Stomach smooth muscle (tissue), 2 donors: ENCODE results near the gene ICA1.

Experiments
- H3K27ac ChIP-seq: one replicate; pipeline ENCODE4 v1.7.0; 2013; ENCODE audit warnings: mild to moderate bottlenecking, low read length, inconsistent platforms
- H3K27me3 ChIP-seq, 2 donors: one replicate each; pipeline ENCODE4 v1.7.0; 2013; ENCODE audit warnings: low read length in 2 of 2; ENCODE audit not compliant: insufficient read depth in 2 of 2, control insufficient read depth in 1 of 2
- H3K36me3 ChIP-seq, 2 donors: one replicate each; pipeline ENCODE4 v1.7.0; 2013; ENCODE audit warnings: low read length in 2 of 2; ENCODE audit not compliant: control insufficient read depth in 2 of 2, insufficient read depth in 2 of 2
- H3K4me1 ChIP-seq: one replicate; pipeline ENCODE4 v1.7.0; 2013; ENCODE audit warnings: low read length; ENCODE audit not compliant: control insufficient read depth, insufficient read depth
- H3K4me3 ChIP-seq, 2 donors: one replicate each; pipeline ENCODE4 v1.7.0; 2013; ENCODE audit warnings: low read length in 2 of 2
- H3K9ac ChIP-seq, 2 donors: one replicate each; pipeline ENCODE4 v1.7.0; 2013; ENCODE audit warnings: low read length in 2 of 2, mild to moderate bottlenecking in 1 of 2
- H3K9me3 ChIP-seq, 2 donors: one replicate each; pipeline ENCODE4 v1.7.0; 2013; ENCODE audit warnings: low read length in 2 of 2; ENCODE audit not compliant: control insufficient read depth in 2 of 2
- donor health status: healthy.
- donor health status: Pancreatic carcinoma.

The ICA1 gene

DNA sequence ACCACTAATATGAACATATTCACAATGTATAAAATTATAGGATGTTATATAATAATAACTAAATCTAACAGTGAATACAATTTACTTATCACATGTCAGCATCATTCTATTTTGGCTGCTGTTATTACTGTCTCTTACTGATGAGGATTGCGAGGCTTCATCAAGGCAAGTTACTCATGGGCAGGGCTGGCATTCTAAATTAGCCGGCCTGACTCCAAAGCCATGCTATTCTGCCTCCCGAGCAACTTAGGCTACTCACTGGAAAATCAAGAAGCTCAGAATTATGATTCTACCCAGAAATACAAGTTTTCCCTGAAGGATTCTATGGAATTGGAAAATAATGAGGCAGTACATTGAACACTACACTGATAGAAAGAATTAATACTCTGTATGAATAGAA, 101.7 kb downstream of the ICA1 start:
- H3K9ac ChIP-seq, result no peak overlapping the region
- H3K27me3 ChIP-seq, result no peaks in the 10 kb centered on the region
- H3K9me3 ChIP-seq, result no peaks in the 10 kb centered on the region
- H3K36me3 ChIP-seq, result no peaks in the 10 kb centered on the region
- H3K27ac ChIP-seq, result no peak overlapping the region
- no peak overlapping the region for H3K4me3 ChIP-seq
- no peaks in the 10 kb centered on the region for H3K4me1 ChIP-seq

- no peak overlapping the region for H3K4me3 ChIP-seq
- no peak overlapping the region for H3K27ac ChIP-seq
- no peaks in the 10 kb centered on the region for H3K4me1 ChIP-seq
- no peaks in the 10 kb centered on the region for H3K36me3 ChIP-seq
- H3K9me3 ChIP-seq, result no peaks in the 10 kb centered on the region
- H3K9ac ChIP-seq, result no peak overlapping the region
- H3K27me3 ChIP-seq, result no peaks in the 10 kb centered on the region
Observed at GRCh38 chr7:8159595-8159994, 102.4 kb downstream of the ICA1 start.

- H3K27me3 ChIP-seq, result no peaks in the 10 kb centered on the region
- no peaks in the 10 kb centered on the region for H3K36me3 ChIP-seq
- H3K27ac ChIP-seq, result no peak overlapping the region
- H3K4me1 ChIP-seq, result no peaks in the 10 kb centered on the region
- no peaks in the 10 kb centered on the region for H3K9me3 ChIP-seq
- H3K9ac ChIP-seq, result no peak overlapping the region
- H3K4me3 ChIP-seq, result no peak overlapping the region
Observed at GRCh38 chr7:8157296-8157695, 104.7 kb downstream of the ICA1 start.

DNA sequence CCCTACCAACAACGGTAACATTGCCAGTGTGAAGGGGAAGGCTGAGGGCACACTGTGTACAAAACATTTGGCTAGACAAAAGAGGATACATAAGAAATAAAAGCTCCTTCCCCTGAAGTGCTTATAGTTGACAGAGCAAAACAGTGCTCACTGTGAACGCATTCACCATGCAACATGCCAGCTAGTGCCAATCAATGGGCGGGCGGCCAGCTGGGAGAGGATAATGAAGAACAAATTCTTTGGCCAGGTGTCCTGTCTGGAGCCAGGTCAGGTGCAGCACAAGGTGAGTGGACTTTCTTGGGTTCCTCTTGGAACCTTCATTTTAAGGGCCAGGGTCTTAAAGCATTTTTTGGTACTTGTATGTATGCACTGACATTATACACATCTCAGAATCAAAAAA, 106.1 kb downstream of the ICA1 start:
- peaks cover 4% of the 10 kb centered on the region for H3K4me1 ChIP-seq
- no peak overlapping the region for H3K4me3 ChIP-seq
- no peaks in the 10 kb centered on the region for H3K9me3 ChIP-seq
- H3K27ac ChIP-seq, result no peak overlapping the region
- H3K9ac ChIP-seq, result no peak overlapping the region
- no peaks in the 10 kb centered on the region for H3K36me3 ChIP-seq
- no peaks in the 10 kb centered on the region for H3K27me3 ChIP-seq

- Histone ChIP-seq H3K36me3 (no peaks in the 10 kb centered on the region), H3K9ac (no peak overlapping the region), H3K9me3 (no peaks in the 10 kb centered on the region), H3K4me1 (peaks cover 4% of the 10 kb centered on the region), H3K27me3 (no peaks in the 10 kb centered on the region), H3K4me3 (no peak overlapping the region), H3K27ac (no peak overlapping the region)
Observed at GRCh38 chr7:8154272-8154671, 107.7 kb downstream of the ICA1 start.

DNA sequence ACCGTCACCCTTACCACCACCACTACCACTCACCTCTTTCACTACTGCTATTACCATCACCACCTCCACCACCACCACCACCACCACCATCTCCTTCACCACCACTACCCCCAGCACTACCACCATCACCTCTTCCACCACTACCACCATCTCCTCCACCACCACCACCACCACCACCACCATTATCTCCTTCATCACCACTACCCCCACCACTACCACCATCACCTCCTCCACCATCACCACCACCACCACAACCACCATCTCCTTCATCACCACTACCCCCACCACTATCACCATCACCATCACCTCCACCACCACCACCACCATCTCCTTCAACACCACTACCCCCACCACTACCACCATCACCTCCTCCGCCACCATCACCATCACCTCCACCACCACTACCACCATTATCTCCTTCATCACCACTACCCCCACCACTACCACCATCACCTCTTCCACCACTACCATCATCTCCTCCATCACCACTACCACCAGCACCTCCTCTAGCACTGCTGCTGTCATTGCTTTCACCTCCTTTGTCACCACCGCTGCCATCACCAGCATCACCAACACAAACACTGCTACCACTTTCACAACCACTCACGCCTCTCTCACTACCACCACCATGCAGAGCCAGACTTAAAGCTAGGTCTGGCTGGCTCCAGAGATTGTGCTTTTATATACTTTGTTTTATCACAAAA, 109.3 kb downstream of the ICA1 start:
- Histone ChIP-seq H3K27ac (no peak overlapping the region), H3K4me3 (no peak overlapping the region), H3K9me3 (no peaks in the 10 kb centered on the region), H3K27me3 (no peaks in the 10 kb centered on the region), H3K36me3 (no peaks in the 10 kb centered on the region), H3K4me1 (peaks cover 4% of the 10 kb centered on the region), H3K9ac (no peak overlapping the region)

- H3K27me3 ChIP-seq, result no peaks in the 10 kb centered on the region
- H3K4me3 ChIP-seq, result no peak overlapping the region
- peaks cover 4% of the 10 kb centered on the region for H3K4me1 ChIP-seq
- H3K36me3 ChIP-seq, result no peaks in the 10 kb centered on the region
- no peak overlapping the region for H3K9ac ChIP-seq
- H3K27ac ChIP-seq, result no peak overlapping the region
- no peaks in the 10 kb centered on the region for H3K9me3 ChIP-seq
Observed at GRCh38 chr7:8151161-8151725, 110.7 kb downstream of the ICA1 start.

DNA sequence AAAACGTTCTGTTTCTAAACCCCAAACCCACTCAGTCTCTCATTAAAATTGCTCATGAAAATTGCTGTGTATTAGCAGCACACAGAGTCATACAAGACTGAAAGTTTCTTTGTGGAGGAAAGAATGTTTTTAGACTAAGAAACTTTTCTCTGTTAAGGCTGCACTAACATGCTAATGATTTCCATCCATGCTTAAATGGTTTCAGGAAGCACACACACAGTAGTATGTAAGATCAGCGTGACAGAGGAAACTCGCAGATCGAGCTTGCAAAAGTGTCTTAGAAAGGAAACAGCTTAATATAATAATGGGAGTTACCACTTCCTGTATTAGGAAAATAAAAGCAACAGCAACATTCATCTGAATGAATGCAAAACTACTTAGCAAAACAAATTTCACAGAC, 112.7 kb downstream of the ICA1 start:
- H3K9me3 ChIP-seq, result no peaks in the 10 kb centered on the region
- H3K27me3 ChIP-seq, result no peaks in the 10 kb centered on the region
- no peak overlapping the region for H3K9ac ChIP-seq
- H3K36me3 ChIP-seq, result no peaks in the 10 kb centered on the region
- peaks cover 4% of the 10 kb centered on the region for H3K4me1 ChIP-seq
- no peak overlapping the region for H3K4me3 ChIP-seq
- no peak overlapping the region for H3K27ac ChIP-seq

- Histone ChIP-seq H3K36me3 (no peaks in the 10 kb centered on the region), H3K27ac (no peak overlapping the region), H3K4me1 (peaks cover 6% of the 10 kb centered on the region), H3K9ac (no peak overlapping the region), H3K9me3 (no peaks in the 10 kb centered on the region), H3K4me3 (no peak overlapping the region), H3K27me3 (no peaks in the 10 kb centered on the region)
Observed at GRCh38 chr7:8147760-8148463, 114.1 kb downstream of the ICA1 start.

GRCh38 chr7:8146788-8147413, 115.1 kb downstream of the ICA1 start:
- no peak overlapping the region for H3K9ac ChIP-seq
- no peak overlapping the region for H3K27ac ChIP-seq

More at GRCh38 chr7:8146788-8147413, 115.1 kb downstream of the ICA1 start:
- Histone ChIP-seq H3K4me3 (no peak overlapping the region), H3K27me3 (no peaks in the 10 kb centered on the region), H3K36me3 (no peaks in the 10 kb centered on the region), H3K9me3 (no peaks in the 10 kb centered on the region), H3K4me1 (peaks cover 6% of the 10 kb centered on the region)
